ENCODE data around the gene GALM. TPM values are rescaled to one million over a fixed set of nuclear protein-coding genes. Genes with fewer than 3 reads are reported as not detected.

GALM gene
- total and polyA plus RNA-seq, 10 of the 15 experiments (the other 5 are each of a cell fraction or from before 2014, with no cell fraction given), result 1.1 to 4.0 (median 1.7) TPM

- CTCF ChIA-PET, result interaction anchor here (0.6 to 18.7 kb wide), 2 partner anchors 100 to 158 kb away, joined by 4 to 370 read pairs; no protein-coding TSS in a partner anchor
- no peaks in the 10 kb centered on the region for H3K79me2 ChIP-seq (ENCODE audit: control insufficient read depth, insufficient read depth, low read length)
- RAD21 ChIA-PET (ENCODE audit: unreplicated experiment), result interaction anchor here (0.7 kb wide), 1 partner anchor 157 kb away, joined by 3 read pairs; no protein-coding TSS in a partner anchor
- no peak overlapping the region for H3K4me3 ChIP-seq
- SMC1A ChIA-PET (ENCODE audit: uncharacterized antibody, unreplicated experiment), result no interaction called here
- FAIRE-seq (no peak), ATAC-seq (no peak), DNase-seq (ENCODE audit: low read depth, low spot score) (no peak)
- H3K27me3 ChIP-seq (replicated peaks in 1 of 2; ENCODE audit: control insufficient read depth in 2 of 2, insufficient read depth in 2 of 2, low read length in 1 of 2), result no peaks in the 10 kb centered on the region
- POLR2A ChIA-PET, result interaction anchor here (0.7 kb wide), 1 partner anchor 139 kb away, joined by 4 read pairs; no protein-coding TSS in a partner anchor
- no TSS peak for BruUV-seq (replicated peaks)
- H3K9ac ChIP-seq (ENCODE audit: control insufficient read depth, insufficient read depth, low read length), result no peak overlapping the region
- in situ Hi-C loops (cut with MboI), result loop anchor here (5.0 kb wide), 1 partner anchor 199 kb away; no protein-coding TSS in a partner anchor
- H3K27ac ChIP-seq (ENCODE audit: control insufficient read depth, insufficient read depth), result no peak overlapping the region
- peaks cover 4 to 8% of the 10 kb centered on the region in 2 experiments; a peak in 3 of 4 replicates for H3K36me3 ChIP-seq (ENCODE audit: control insufficient read depth in 2 of 2, insufficient read depth in 2 of 2, low read length in 1 of 2)
- intact Hi-C loops (cut with micrococcal nuclease; ENCODE audit: unreplicated experiment), result no loop called here
- no peak overlapping the region for H2AFZ ChIP-seq (ENCODE audit: control insufficient read depth, low read depth, low read length)
- 85% methylated on average over 4 of the region's 4 CpGs for WGBS (ENCODE audit: insufficient coverage, insufficient replicate concordance, low lambda C conversion rate, missing lambda C conversion rate)
- H3K9me3 ChIP-seq (replicated peaks; ENCODE audit: control insufficient read depth, insufficient read depth, low read length), result no peaks in the 10 kb centered on the region; the same call in 2 of the 3 replicates
- H3K4me1 ChIP-seq (ENCODE audit: control insufficient read depth, insufficient read depth, low read length), result no peaks in the 10 kb centered on the region
- no peaks in the 10 kb centered on the region for H4K20me1 ChIP-seq (ENCODE audit: control insufficient read depth, insufficient read depth)
- no peak overlapping the region for H3K4me2 ChIP-seq (ENCODE audit: control insufficient read depth, insufficient read depth)
- TF ChIP-seq PKNOX1 (IDR thresholded peaks at IDR 0.05) (no peak), RELB (IDR thresholded peaks at IDR 0.05; ENCODE audit: low read depth) (no peak), ZNF384 (IDR thresholded peaks at IDR 0.05; ENCODE audit: borderline replicate concordance, low read depth, low read length) (no peak), BCL11A (IDR thresholded peaks at IDR 0.05; ENCODE audit: low read depth, low read length) (no peak), MLLT1 (IDR thresholded peaks at IDR 0.05) (no peak), POLR2AphosphoS5 (IDR thresholded peaks at IDR 0.05; ENCODE audit: low read length) (no peak), RBBP5 (conservative IDR thresholded peaks at IDR 0.05) (no peak), YY1 (IDR thresholded peaks at IDR 0.05; ENCODE audit: low read depth, low read length) (no peak), HSF1 (IDR thresholded peaks at IDR 0.05; ENCODE audit: low read depth, low read length) (no peak), DPF2 (IDR thresholded peaks at IDR 0.05) (no peak), MYB (IDR thresholded peaks at IDR 0.05; ENCODE audit: borderline replicate concordance, low read depth, low read length) (no peak), ATF2 (IDR thresholded peaks at IDR 0.05; ENCODE audit: low read length) (no peak), POLR2A (IDR thresholded peaks at IDR 0.05; ENCODE audit: low read depth, low read length) (no peak), ZBTB40 (IDR thresholded peaks at IDR 0.05; ENCODE audit: borderline replicate concordance) (no peak)
These were observed 70.0 kb downstream of the GALM start for GRCh38 chr2:38735999-38736320.
